Gastroesophageal sphincter (tissue), 4 donors: ENCODE results near the gene MYOM1. TPM values are rescaled to one million over a fixed set of nuclear protein-coding genes. Genes with fewer than 3 reads are reported as not detected.

Experiments used
- ATAC-seq: fragments of 150-250 bp; one replicate; pipeline ENCODE4 v1.9.1; 2016; ENCODE audit warnings: mild to moderate bottlenecking, moderate library complexity
- H3K27ac ChIP-seq, 4 donors: fragments of 200-600 bp; sonication (generic) in 3 of 4; 1 replicate in 3 of 4; 2 replicates in 1 of 4; pipeline ENCODE4 v1.5.1; 2016 to 2019
- H3K27me3 ChIP-seq: fragments of 200-600 bp; sonication (generic); one replicate; pipeline ENCODE4 v1.5.1; 2019
- H3K36me3 ChIP-seq, 2 donors: fragments of 200-600 bp; sonication (generic); one replicate each; pipeline ENCODE4 v1.5.1; 2019; ENCODE audit warnings: control low read depth in 1 of 2
- H3K4me1 ChIP-seq, 3 donors: fragments of 200-600 bp; sonication (generic); 1 replicate in 2 of 3; 2 replicates in 1 of 3; pipeline ENCODE4 v1.5.1; 2016 to 2019; ENCODE audit warnings: control low read depth in 2 of 3
- H3K4me3 ChIP-seq, 2 donors: fragments of 200-600 bp; sonication (generic); one replicate each; pipeline ENCODE4 v1.5.1; 2019; ENCODE audit warnings: mild to moderate bottlenecking in 1 of 2, moderate library complexity in 1 of 2
- H3K9me3 ChIP-seq, 3 donors: fragments of 200-600 bp; sonication (generic); one replicate each; pipeline ENCODE4 v1.5.1; 2017 to 2019; ENCODE audit warnings: control low read depth in 2 of 3
- EP300 ChIP-seq: sonication (generic); formaldehyde crosslinking; IDR thresholded peaks from one replicate; pipeline ENCODE4 v1.6.1; 2017; ENCODE audit warnings: antibody characterized with exemption, mild to moderate bottlenecking
- POLR2A ChIP-seq, 2 donors: fragments of 450-650 bp; IDR thresholded peaks; one replicate each; pipeline ENCODE4 v1.6.1; 2017; ENCODE audit warnings: antibody characterized with exemption in 2 of 2, mild to moderate bottlenecking in 2 of 2, moderate library complexity in 1 of 2
- POLR2AphosphoS5 ChIP-seq: sonication (generic); formaldehyde crosslinking; IDR thresholded peaks from one replicate; pipeline ENCODE4 v1.6.1; 2017; ENCODE audit warnings: antibody characterized with exemption
- WGBS, 2 donors: methylation state at CpG; one replicate each; pipeline ENCODE4 v1.1.5; 2018; ENCODE audit warnings: low coverage in 1 of 2; 5-methylcytosine and 5-hydroxymethylcytosine counted together
- total RNA-seq, 4 donors: library from RNA; depleted of rRNA; stranded (reverse); fragments of >200 nt; gene quantifications; one replicate each; pipeline ENCODE4 v1.1.0, GENCODE V29; 2016
- TF ChIP-seq, protein P1 (sequence below), 4 experiments: fragments of 200-600 bp in 2 of 4; fragments of 450-650 bp in 2 of 4; sonication (generic) in 1 of 4; IDR thresholded peaks; one replicate each; pipeline ENCODE4 v1.5.1; 2017 to 2019; ENCODE audit warnings: antibody characterized with exemption in 4 of 4, mild to moderate bottlenecking in 2 of 4, moderate library complexity in 2 of 4

The MYOM1 gene
- total RNA-seq, 4 donors from 2014 or later, result 14.8 to 37.6 (median 24.6) TPM

DNA sequence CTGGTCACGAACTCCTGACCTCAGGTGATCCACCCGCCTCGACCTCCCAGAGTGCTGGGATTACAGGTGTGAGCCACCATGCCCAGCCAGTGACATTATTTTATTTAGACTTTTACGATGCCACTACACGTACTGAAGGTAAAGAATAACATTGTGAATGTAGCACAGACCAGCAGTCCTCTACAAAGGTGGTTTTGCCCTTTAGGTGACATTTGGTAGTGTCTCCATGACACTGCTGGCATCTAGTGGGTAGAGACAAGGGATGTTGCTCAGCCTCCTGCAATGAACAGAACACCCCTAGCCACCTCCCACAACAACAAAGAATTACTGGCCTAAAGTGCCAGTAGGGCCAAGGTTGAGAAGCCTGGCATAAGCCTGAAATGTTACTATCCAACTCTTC, 69.5 kb downstream of the MYOM1 start:
- peaks cover 0 to 22% (median 4%) of the 10 kb centered on the region in 3 donors for H3K4me1 ChIP-seq
- H3K27me3 ChIP-seq, result no peaks in the 10 kb centered on the region
- no peak for TF ChIP-seq POLR2AphosphoS5
- TF ChIP-seq, protein P1, sequence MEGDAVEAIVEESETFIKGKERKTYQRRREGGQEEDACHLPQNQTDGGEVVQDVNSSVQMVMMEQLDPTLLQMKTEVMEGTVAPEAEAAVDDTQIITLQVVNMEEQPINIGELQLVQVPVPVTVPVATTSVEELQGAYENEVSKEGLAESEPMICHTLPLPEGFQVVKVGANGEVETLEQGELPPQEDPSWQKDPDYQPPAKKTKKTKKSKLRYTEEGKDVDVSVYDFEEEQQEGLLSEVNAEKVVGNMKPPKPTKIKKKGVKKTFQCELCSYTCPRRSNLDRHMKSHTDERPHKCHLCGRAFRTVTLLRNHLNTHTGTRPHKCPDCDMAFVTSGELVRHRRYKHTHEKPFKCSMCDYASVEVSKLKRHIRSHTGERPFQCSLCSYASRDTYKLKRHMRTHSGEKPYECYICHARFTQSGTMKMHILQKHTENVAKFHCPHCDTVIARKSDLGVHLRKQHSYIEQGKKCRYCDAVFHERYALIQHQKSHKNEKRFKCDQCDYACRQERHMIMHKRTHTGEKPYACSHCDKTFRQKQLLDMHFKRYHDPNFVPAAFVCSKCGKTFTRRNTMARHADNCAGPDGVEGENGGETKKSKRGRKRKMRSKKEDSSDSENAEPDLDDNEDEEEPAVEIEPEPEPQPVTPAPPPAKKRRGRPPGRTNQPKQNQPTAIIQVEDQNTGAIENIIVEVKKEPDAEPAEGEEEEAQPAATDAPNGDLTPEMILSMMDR (IDR thresholded peaks at IDR 0.05), result no peak
- TF ChIP-seq POLR2A (IDR thresholded peaks at IDR 0.05), result no peak
- H3K27ac ChIP-seq, result no peak overlapping the region
- H3K36me3 ChIP-seq, result peaks cover 0 to 7% of the 10 kb centered on the region in 2 donors
- no peak overlapping the region for H3K4me3 ChIP-seq
- H3K9me3 ChIP-seq, result no peaks in the 10 kb centered on the region
- 97% methylated on average over 5 of the region's 5 CpGs; no CpG with 5 or more reads in 1 of the 2 donors for WGBS, 2 donors
- ATAC-seq, result no peak

- Histone ChIP-seq H3K27ac (no peak overlapping the region), H3K36me3 (no peaks in the 10 kb centered on the region), H3K4me1 (peaks cover 0 to 13% (median 4%) of the 10 kb centered on the region in 3 donors), H3K27me3 (no peaks in the 10 kb centered on the region), H3K4me3 (no peak overlapping the region), H3K9me3 (no peaks in the 10 kb centered on the region)
- 57 to 58% methylated on average over 4 of the region's 4 CpGs for WGBS, 2 donors
- no peak for ATAC-seq
- TF ChIP-seq EP300 (no peak), POLR2AphosphoS5 (no peak), POLR2A (IDR thresholded peaks at IDR 0.05) (no peak)
- TF ChIP-seq, protein P1 (IDR thresholded peaks at IDR 0.05), result no peak
Observed at GRCh38 chr18:3148930-3149535, 70.7 kb downstream of the MYOM1 start.

GRCh38 chr18:3147935-3148554, 71.7 kb downstream of the MYOM1 start:
- no peak for ATAC-seq
- H3K27me3 ChIP-seq, result no peaks in the 10 kb centered on the region
- WGBS, 2 donors, result 63 to 74% methylated on average over 8 of the region's 8 CpGs
- peaks cover 0 to 3% (median 0%) of the 10 kb centered on the region in 3 donors for H3K9me3 ChIP-seq
- no peaks in the 10 kb centered on the region for H3K36me3 ChIP-seq
- H3K4me1 ChIP-seq, result peaks cover 0 to 3% (median under 1%) of the 10 kb centered on the region in 3 donors
- no peak overlapping the region for H3K4me3 ChIP-seq
- TF ChIP-seq POLR2A (IDR thresholded peaks at IDR 0.05) (no peak), EP300 (no peak), POLR2AphosphoS5 (no peak)
- TF ChIP-seq, protein P1 (IDR thresholded peaks at IDR 0.05), result no peak
- H3K27ac ChIP-seq, result no peak overlapping the region

DNA sequence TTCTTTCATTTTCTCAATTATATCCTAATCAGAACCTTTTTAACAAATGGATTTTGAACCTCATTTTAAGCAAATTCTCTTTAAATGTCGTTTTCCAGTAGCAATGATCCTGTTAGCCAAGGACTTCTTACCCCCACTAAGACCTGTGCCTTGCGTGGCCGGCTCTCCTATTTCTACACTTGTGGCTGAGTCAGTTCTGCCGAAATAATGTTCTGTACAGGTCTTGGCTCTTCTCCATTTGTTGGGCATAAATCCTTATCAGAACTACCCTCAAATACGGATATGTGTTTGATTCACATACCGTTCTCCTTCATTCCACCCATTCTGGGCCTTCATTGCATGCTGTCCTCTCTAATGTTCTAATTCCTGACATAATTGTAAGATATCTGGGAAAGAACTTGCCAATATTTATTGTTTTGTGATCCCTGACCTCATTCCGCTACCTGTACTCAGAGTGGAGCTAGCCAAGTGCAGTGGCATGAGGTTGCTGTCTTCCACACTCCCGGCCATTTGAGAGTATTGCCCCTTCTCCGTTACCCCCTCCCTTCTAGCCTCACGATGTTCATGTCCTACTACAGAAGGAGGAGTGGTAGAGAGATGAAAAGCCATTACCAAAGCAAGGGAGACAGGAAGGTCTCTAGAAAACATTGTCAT, 78.7 kb downstream of the MYOM1 start:
- Histone ChIP-seq H3K27ac (no peak overlapping the region), H3K4me3 (no peak overlapping the region), H3K27me3 (no peaks in the 10 kb centered on the region), H3K4me1 (no peaks in the 10 kb centered on the region), H3K36me3 (peaks cover 0 to 23% of the 10 kb centered on the region in 2 donors), H3K9me3 (peaks cover 0 to 3% (median 0%) of the 10 kb centered on the region in 3 donors)
- 80 to 81% methylated on average over 8 to 10 of the region's 10 CpGs for WGBS, 2 donors
- ATAC-seq, result no peak
- TF ChIP-seq, protein P1 (IDR thresholded peaks at IDR 0.05), result no peak

DNA sequence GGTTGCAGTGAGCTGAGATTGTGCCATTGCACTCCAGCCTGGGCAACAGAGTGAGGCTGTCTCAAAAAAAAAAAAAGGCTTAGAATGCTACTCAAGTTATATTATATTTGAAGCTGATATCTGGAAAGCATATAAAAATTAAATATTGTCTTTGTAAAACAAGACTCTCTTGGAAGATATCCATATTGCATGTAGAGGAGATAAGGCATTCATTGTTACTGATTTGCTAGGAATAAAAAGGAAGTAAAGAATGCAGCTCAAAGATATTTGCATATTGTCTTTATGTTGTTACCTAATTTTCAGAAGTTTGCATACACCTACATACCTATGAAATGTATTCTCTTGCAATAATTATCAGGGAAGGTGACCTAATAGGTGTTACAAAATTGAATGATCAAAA, 79.4 kb downstream of the MYOM1 start:
- Histone ChIP-seq H3K27me3 (no peaks in the 10 kb centered on the region), H3K36me3 (peaks cover 0 to 27% of the 10 kb centered on the region in 2 donors), H3K4me3 (no peak overlapping the region), H3K27ac (no peak overlapping the region), H3K4me1 (no peaks in the 10 kb centered on the region), H3K9me3 (peaks cover 0 to 3% (median 0%) of the 10 kb centered on the region in 3 donors)
- ATAC-seq, result no peak
- TF ChIP-seq POLR2A (IDR thresholded peaks at IDR 0.05) (no peak), POLR2AphosphoS5 (no peak), EP300 (no peak)
- TF ChIP-seq, protein P1 (IDR thresholded peaks at IDR 0.05), result no peak
